ENCODE data around the gene COMMD10.

DNA sequence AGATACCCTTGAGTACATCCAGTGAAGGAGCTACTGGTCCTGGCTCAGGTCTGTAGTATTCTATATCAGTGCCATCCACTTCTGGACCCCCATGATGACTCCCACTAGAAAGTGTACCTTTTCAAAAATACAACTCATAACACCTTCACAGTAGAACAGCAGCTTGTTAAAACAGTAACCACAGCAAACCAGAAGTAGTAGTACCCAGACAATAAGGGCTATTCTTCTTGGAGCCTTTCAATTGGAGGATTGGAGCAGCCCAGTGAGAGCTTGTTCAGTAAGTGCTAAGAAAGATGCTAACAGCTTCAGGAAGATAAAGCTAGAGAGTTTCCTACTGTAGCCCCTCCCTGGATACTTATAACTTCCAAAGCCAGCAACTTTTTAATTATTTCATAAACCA lies 42.5 kb upstream of the COMMD10 start:
- TF ChIP-seq EZH2 (IDR thresholded peaks at IDR 0.05; ENCODE audit: borderline replicate concordance): no peak
- TF ChIP-seq, protein P1, sequence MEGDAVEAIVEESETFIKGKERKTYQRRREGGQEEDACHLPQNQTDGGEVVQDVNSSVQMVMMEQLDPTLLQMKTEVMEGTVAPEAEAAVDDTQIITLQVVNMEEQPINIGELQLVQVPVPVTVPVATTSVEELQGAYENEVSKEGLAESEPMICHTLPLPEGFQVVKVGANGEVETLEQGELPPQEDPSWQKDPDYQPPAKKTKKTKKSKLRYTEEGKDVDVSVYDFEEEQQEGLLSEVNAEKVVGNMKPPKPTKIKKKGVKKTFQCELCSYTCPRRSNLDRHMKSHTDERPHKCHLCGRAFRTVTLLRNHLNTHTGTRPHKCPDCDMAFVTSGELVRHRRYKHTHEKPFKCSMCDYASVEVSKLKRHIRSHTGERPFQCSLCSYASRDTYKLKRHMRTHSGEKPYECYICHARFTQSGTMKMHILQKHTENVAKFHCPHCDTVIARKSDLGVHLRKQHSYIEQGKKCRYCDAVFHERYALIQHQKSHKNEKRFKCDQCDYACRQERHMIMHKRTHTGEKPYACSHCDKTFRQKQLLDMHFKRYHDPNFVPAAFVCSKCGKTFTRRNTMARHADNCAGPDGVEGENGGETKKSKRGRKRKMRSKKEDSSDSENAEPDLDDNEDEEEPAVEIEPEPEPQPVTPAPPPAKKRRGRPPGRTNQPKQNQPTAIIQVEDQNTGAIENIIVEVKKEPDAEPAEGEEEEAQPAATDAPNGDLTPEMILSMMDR (IDR thresholded peaks at IDR 0.05; ENCODE audit: poor library complexity): no peak

All from hepatocyte (in vitro differentiated cells).